ENCODE results near the gene SNAI3.

Gene SNAI3

GRCh38 chr16:88686439-88687253, at the start of gene SNAI3:
Gene SNAI3, minus strand, starts transcription at chr16:88686507. Its CDS starts 101 bp downstream, at chr16:88686406.
- DNase-seq: peak; percentile 85

- no peak for DNase-seq
These were observed 49.8 kb upstream of the SNAI3 start for GRCh38 chr16:88736088-88736487.

- no peak for DNase-seq
These were observed 49.3 kb upstream of the SNAI3 start for GRCh38 chr16:88735616-88736015.

GRCh38 chr16:88735121-88735520, 48.8 kb upstream of the SNAI3 start:
- no peak for DNase-seq

GRCh38 chr16:88734361-88734728, 48.0 kb upstream of the SNAI3 start:
- no peak for DNase-seq

- DNase-seq: no peak
These were observed 47.5 kb upstream of the SNAI3 start for GRCh38 chr16:88733630-88734360.

GRCh38 chr16:88732961-88733294, 46.6 kb upstream of the SNAI3 start:
- DNase-seq: no peak

GRCh38 chr16:88732172-88732960, 46.1 kb upstream of the SNAI3 start:
- no peak for DNase-seq

- DNase-seq: no peak
These were observed 45.4 kb upstream of the SNAI3 start for GRCh38 chr16:88731699-88732098.

- DNase-seq: no peak
These were observed 44.6 kb upstream of the SNAI3 start for GRCh38 chr16:88730632-88731607.

- no peak for DNase-seq
These were observed 41.6 kb upstream of the SNAI3 start for GRCh38 chr16:88727871-88728270.

- no peak for DNase-seq
These were observed 40.7 kb upstream of the SNAI3 start for GRCh38 chr16:88726981-88727380.

- DNase-seq: no peak
These were observed 40.1 kb upstream of the SNAI3 start for GRCh38 chr16:88726408-88726749.

- DNase-seq: no peak
These were observed 39.5 kb upstream of the SNAI3 start for GRCh38 chr16:88725609-88726407.

GRCh38 chr16:88724855-88725555, 38.7 kb upstream of the SNAI3 start:
- DNase-seq: no peak

GRCh38 chr16:88723911-88724310, 37.6 kb upstream of the SNAI3 start:
- DNase-seq: no peak

GRCh38 chr16:88723507-88723887, 37.2 kb upstream of the SNAI3 start:
- no peak for DNase-seq

GRCh38 chr16:88722784-88723506, 36.6 kb upstream of the SNAI3 start:
- DNase-seq: no peak

GRCh38 chr16:88721815-88722755, 35.8 kb upstream of the SNAI3 start:
- no peak for DNase-seq

All from activated CD8-positive, alpha-beta memory T cell treated with anti-CD3 and anti-CD28 coated beads, Interleukin-2, amount 50 U/mL, for 4 hours (primary cell).